Peyer's patch (tissue), 4 donors: ENCODE measurements around the gene WFS1. TPM values are rescaled to one million over a fixed set of nuclear protein-coding genes. Genes with fewer than 3 reads are reported as not detected.

ENCODE experiments used
- DNase-seq, 3 donors: peaks; one replicate each; pipeline ENCODE4 v3.0.0-alpha.2; 2017 to 2019
- H3K27ac ChIP-seq, 4 donors: fragments of 200-600 bp; sonication (generic); one replicate each; pipeline ENCODE4 v1.5.1; 2016 to 2019
- H3K27me3 ChIP-seq, 2 donors: fragments of 200-600 bp; sonication (generic); one replicate each; pipeline ENCODE4 v1.5.1; 2019
- H3K36me3 ChIP-seq, 3 donors: fragments of 200-600 bp; sonication (generic); one replicate each; pipeline ENCODE4 v1.5.1; 2016 to 2019
- H3K4me1 ChIP-seq, 4 donors: fragments of 200-600 bp; sonication (generic); one replicate each; pipeline ENCODE4 v1.5.1; 2016 to 2019
- H3K4me3 ChIP-seq, 4 donors: fragments of 200-600 bp; sonication (generic); 1 replicate in 3 of 4; 2 replicates in 1 of 4; pipeline ENCODE4 v1.5.1; 2016 to 2019; ENCODE audit warnings: mild to moderate bottlenecking in 1 of 4
- H3K9me3 ChIP-seq, 4 donors: fragments of 200-600 bp; sonication (generic); one replicate each; pipeline ENCODE4 v1.5.1; 2016 to 2019; ENCODE audit warnings: mild to moderate bottlenecking in 1 of 4
- CTCF ChIP-seq, 6 experiments: fragments of 450-650 bp in 4 of 6; fragments of 200-600 bp in 2 of 6; sonication (generic) in 1 of 6; IDR thresholded peaks; one replicate each; pipeline ENCODE4 v1.5.1; 2017 to 2019; ENCODE audit warnings: antibody characterized with exemption in 6 of 6, mild to moderate bottlenecking in 3 of 6, moderate library complexity in 1 of 6
- POLR2A ChIP-seq, 2 donors: fragments of 450-650 bp; IDR thresholded peaks; one replicate each; pipeline ENCODE4 v1.5.1; 2017; ENCODE audit warnings: antibody characterized with exemption in 2 of 2, mild to moderate bottlenecking in 2 of 2, moderate library complexity in 2 of 2
- total RNA-seq, 4 donors: library from RNA; depleted of rRNA; stranded (reverse); fragments of >200 nt; gene quantifications; one replicate each; pipeline ENCODE4 v1.1.0, GENCODE V29; 2016

The WFS1 gene
- total RNA-seq, 4 donors from 2014 or later: 10.0 to 39.6 (median 30.0) TPM

GRCh38 chr4:6342530-6343293 lies 73.1 kb downstream of the WFS1 start:
- Histone ChIP-seq H3K4me1 (no peaks in the 10 kb centered on the region), H3K9me3 (no peaks in the 10 kb centered on the region), H3K27me3 (no peaks in the 10 kb centered on the region), H3K4me3 (no peak overlapping the region), H3K36me3 (no peaks in the 10 kb centered on the region), H3K27ac (no peak overlapping the region)
- DNase-seq: no peak
- TF ChIP-seq CTCF (IDR thresholded peaks at IDR 0.05) (no peak), POLR2A (IDR thresholded peaks at IDR 0.05) (no peak)

DNA sequence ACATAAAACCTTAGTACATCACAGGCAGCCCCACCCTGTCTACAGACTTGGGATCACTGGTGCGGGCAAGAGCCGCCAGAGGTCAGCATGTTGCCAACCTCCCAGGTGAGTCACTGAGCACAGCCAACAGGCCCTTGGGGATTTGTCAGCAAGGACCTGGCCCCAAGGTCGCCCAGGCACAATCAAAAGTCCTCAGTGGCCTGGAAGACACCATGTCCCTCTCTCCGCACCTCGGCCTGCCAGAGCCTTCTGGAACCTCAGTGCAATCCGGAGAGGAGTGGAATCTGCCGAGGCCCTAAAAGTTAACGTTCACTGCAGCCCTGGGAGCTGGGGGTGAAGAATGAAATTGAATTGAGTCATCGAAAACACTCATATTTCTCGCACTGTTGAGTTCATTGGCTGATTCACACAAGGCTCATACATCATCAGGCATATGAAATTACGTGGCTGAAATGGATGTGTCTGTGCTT lies 74.3 kb downstream of the WFS1 start:
- Histone ChIP-seq H3K4me3 (no peak overlapping the region), H3K36me3 (no peaks in the 10 kb centered on the region), H3K9me3 (no peaks in the 10 kb centered on the region), H3K27ac (no peak overlapping the region), H3K27me3 (no peaks in the 10 kb centered on the region), H3K4me1 (no peaks in the 10 kb centered on the region)
- TF ChIP-seq CTCF (IDR thresholded peaks at IDR 0.05) (peak in 1 of 6 experiments; percentile 20), POLR2A (IDR thresholded peaks at IDR 0.05) (no peak)
- no peak for DNase-seq

- H3K27ac ChIP-seq: no peak overlapping the region
- no peak for DNase-seq
- H3K36me3 ChIP-seq: no peaks in the 10 kb centered on the region
- no peak overlapping the region for H3K4me3 ChIP-seq
- no peaks in the 10 kb centered on the region for H3K27me3 ChIP-seq
- H3K4me1 ChIP-seq: no peaks in the 10 kb centered on the region
- TF ChIP-seq POLR2A (IDR thresholded peaks at IDR 0.05) (no peak), CTCF (IDR thresholded peaks at IDR 0.05) (no peak)
- no peaks in the 10 kb centered on the region for H3K9me3 ChIP-seq
Observed at GRCh38 chr4:6345096-6345830, 75.6 kb downstream of the WFS1 start.

GRCh38 chr4:6345866-6346265 lies 76.2 kb downstream of the WFS1 start:
- H3K36me3 ChIP-seq: no peaks in the 10 kb centered on the region
- DNase-seq: no peak
- no peak for TF ChIP-seq POLR2A (IDR thresholded peaks at IDR 0.05)
- no peak for TF ChIP-seq CTCF (IDR thresholded peaks at IDR 0.05)
- H3K4me3 ChIP-seq: no peak overlapping the region
- no peak overlapping the region for H3K27ac ChIP-seq
- H3K4me1 ChIP-seq: no peaks in the 10 kb centered on the region
- H3K27me3 ChIP-seq: no peaks in the 10 kb centered on the region
- H3K9me3 ChIP-seq: no peaks in the 10 kb centered on the region

DNA sequence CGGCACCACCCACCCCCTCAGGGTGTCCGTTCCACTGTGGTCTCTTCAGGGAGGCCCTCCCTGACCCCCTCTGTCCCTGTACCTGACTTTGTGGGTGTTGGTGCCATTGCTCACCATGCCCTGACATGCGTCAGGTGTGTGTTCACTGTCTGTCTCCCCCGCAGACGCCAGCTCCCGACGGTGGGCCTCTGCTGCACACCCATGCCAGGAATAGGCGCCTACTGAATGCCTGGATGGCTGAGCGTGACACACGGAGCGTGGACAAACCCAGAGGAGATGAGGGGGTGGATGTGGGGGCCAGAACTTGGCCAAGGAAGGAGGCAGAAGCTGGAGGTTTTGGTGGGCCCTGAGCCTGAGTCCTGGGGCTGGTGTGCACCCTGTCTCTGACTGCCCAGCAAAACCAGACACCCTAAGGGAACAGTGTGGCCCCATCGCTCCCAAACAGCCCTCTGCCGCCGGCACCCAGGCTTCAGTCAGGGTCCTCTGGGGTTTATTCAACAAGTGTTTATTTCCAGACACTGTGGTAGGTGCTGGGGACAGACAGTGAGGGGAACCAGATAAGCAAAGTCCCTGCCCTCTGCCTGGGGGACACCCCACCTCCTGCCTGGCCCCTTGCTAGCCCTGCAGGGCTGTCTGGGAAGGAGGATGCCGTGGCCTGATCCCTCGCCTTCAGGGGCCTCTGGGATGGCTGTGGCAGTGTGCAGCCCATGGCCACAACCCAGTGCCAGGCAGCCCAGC lies 76.9 kb downstream of the WFS1 start:
- TF ChIP-seq POLR2A (IDR thresholded peaks at IDR 0.05) (no peak), CTCF (IDR thresholded peaks at IDR 0.05) (no peak)
- H3K36me3 ChIP-seq: no peaks in the 10 kb centered on the region
- H3K4me1 ChIP-seq: no peaks in the 10 kb centered on the region
- no peak for DNase-seq
- no peaks in the 10 kb centered on the region for H3K9me3 ChIP-seq
- no peak overlapping the region for H3K4me3 ChIP-seq
- no peak overlapping the region for H3K27ac ChIP-seq
- no peaks in the 10 kb centered on the region for H3K27me3 ChIP-seq
